Stimulated activated CD8-positive, alpha-beta memory T cell treated with anti-CD3 and anti-CD28 coated beads, Interleukin-12 subunit alpha, Interleukin-12 subunit beta, amount 100 ng/mL, for 24 hours (primary cell): ENCODE results near the gene PIP5K1C.
A peak's percentile ranks its signal among the peaks of the same experiment; 100 is the strongest.
"Not testable (repeated sequence)": the region's sequence is repeated elsewhere in the genome, so short reads cannot be mapped to it uniquely, and the experiment has no call there.

ENCODE experiments used
- DNase-seq: peaks from one replicate; pipeline ENCODE4 v3.0.0-alpha.2; 2020; ENCODE audit errors: extremely low read depth

PIP5K1C gene

GRCh38 chr19:3644351-3645066, 55.8 kb downstream of the PIP5K1C start:
- DNase-seq: no peak

GRCh38 chr19:3643674-3644313, 56.5 kb downstream of the PIP5K1C start:
- no peak for DNase-seq

GRCh38 chr19:3642987-3643673, 57.1 kb downstream of the PIP5K1C start:
- no peak for DNase-seq

- no peak for DNase-seq
Measured at GRCh38 chr19:3642296-3642695, 58.0 kb downstream of the PIP5K1C start.

GRCh38 chr19:3641515-3642269, 58.6 kb downstream of the PIP5K1C start:
- no peak for DNase-seq

- DNase-seq: no peak
Measured at GRCh38 chr19:3639479-3639878, 60.8 kb downstream of the PIP5K1C start.

- no peak for DNase-seq
Measured at GRCh38 chr19:3638208-3639193, 61.8 kb downstream of the PIP5K1C start.

GRCh38 chr19:3637621-3638020, 62.6 kb downstream of the PIP5K1C start:
- no peak for DNase-seq

- DNase-seq: no peak
Measured at GRCh38 chr19:3636962-3637361, 63.3 kb downstream of the PIP5K1C start.

GRCh38 chr19:3636506-3636905, 63.8 kb downstream of the PIP5K1C start:
- DNase-seq: no peak

- DNase-seq: no peak
Measured at GRCh38 chr19:3634496-3635045, 65.7 kb downstream of the PIP5K1C start.

GRCh38 chr19:3633559-3633988, 66.7 kb downstream of the PIP5K1C start:
- no peak for DNase-seq

- DNase-seq: no peak
Measured at GRCh38 chr19:3632739-3633558, 67.3 kb downstream of the PIP5K1C start.

- DNase-seq: no peak
Measured at GRCh38 chr19:3632098-3632497, 68.2 kb downstream of the PIP5K1C start.

GRCh38 chr19:3631053-3631861, 69.0 kb downstream of the PIP5K1C start:
- DNase-seq: no peak

- DNase-seq: not testable (repeated sequence)
Measured at GRCh38 chr19:3628766-3629165, 71.5 kb downstream of the PIP5K1C start.

- no peak for DNase-seq
Measured at GRCh38 chr19:3627351-3627723, 72.9 kb downstream of the PIP5K1C start.

- peak; percentile 97 for DNase-seq
Measured at GRCh38 chr19:3626473-3627350, 73.6 kb downstream of the PIP5K1C start, which contains the start of gene CACTIN. CACTIN (minus strand) TSS chr19:3626790; CDS start chr19:3626762, 28 bp downstream.
